Liver (tissue), 9 donors: Measurements from ENCODE around the gene PGM5. TPM values are rescaled to one million over a fixed set of nuclear protein-coding genes. Genes with fewer than 3 reads are reported as not detected.

Source experiments
- DNase-seq: peaks from one replicate; pipeline ENCODE4 v3.0.0-alpha.2; 2017; ENCODE audit warnings: low spot score
- H3K27ac ChIP-seq, 2 donors: one replicate each; pipeline ENCODE4 v1.7.0; 2013; ENCODE audit warnings: inconsistent platforms in 2 of 2, low read length in 2 of 2, control low read depth in 1 of 2, low read depth in 1 of 2, mild to moderate bottlenecking in 1 of 2
- H3K27me3 ChIP-seq, 4 donors: one replicate each; pipeline versions ENCODE4 v1.6.1 to v1.7.0; 2013; ENCODE audit warnings: low read length in 3 of 4, inconsistent platforms in 1 of 4, mild to moderate bottlenecking in 1 of 4, moderate library complexity in 1 of 4; ENCODE audit not compliant: control insufficient read depth in 4 of 4, insufficient read depth in 4 of 4
- H3K36me3 ChIP-seq, 4 donors: one replicate each; pipeline versions ENCODE4 v1.6.1 to v1.7.0; 2013; ENCODE audit warnings: low read length in 3 of 4, mild to moderate bottlenecking in 3 of 4, low read depth in 1 of 4, moderate library complexity in 1 of 4; ENCODE audit not compliant: control insufficient read depth in 4 of 4, insufficient read depth in 3 of 4
- H3K4me1 ChIP-seq, 4 donors: one replicate each; pipeline versions ENCODE4 v1.6.1 to v1.7.0; 2013; ENCODE audit warnings: low read length in 3 of 4, mild to moderate bottlenecking in 3 of 4, moderate library complexity in 1 of 4; ENCODE audit not compliant: control insufficient read depth in 4 of 4, insufficient read depth in 4 of 4
- H3K4me3 ChIP-seq, 3 donors: one replicate each; pipeline versions ENCODE4 v1.6.1 to v1.7.0; 2013; ENCODE audit warnings: low read length in 3 of 3, control low read depth in 1 of 3, low read depth in 1 of 3, mild to moderate bottlenecking in 1 of 3
- H3K9ac ChIP-seq, 2 donors: one replicate each; pipeline ENCODE4 v1.7.0; 2013; ENCODE audit warnings: low read length in 2 of 2, mild to moderate bottlenecking in 2 of 2, moderate library complexity in 2 of 2, control low read depth in 1 of 2, low read depth in 1 of 2
- H3K9me3 ChIP-seq, 4 donors: one replicate each; pipeline versions ENCODE4 v1.6.1 to v1.7.0; 2013; ENCODE audit warnings: low read length in 3 of 4; ENCODE audit not compliant: control insufficient read depth in 4 of 4
- EGR1 ChIP-seq, 2 donors: IDR thresholded peaks; 2 replicates each; pipeline ENCODE4 v1.6.1; 2016 to 2018; ENCODE audit warnings: antibody characterized with exemption in 2 of 2, low read depth in 2 of 2
- GABPA ChIP-seq, 2 donors: IDR thresholded peaks in 1 of 2; conservative IDR thresholded peaks in 1 of 2; 2 replicates each; pipeline ENCODE4 v1.6.1; 2016; ENCODE audit warnings: antibody characterized with exemption in 2 of 2, mild to moderate bottlenecking in 1 of 2, moderate library complexity in 1 of 2
- HNF4A ChIP-seq, 2 donors: conservative IDR thresholded peaks; 2 replicates each; pipeline ENCODE4 v1.6.1; 2016; ENCODE audit warnings: antibody characterized with exemption in 2 of 2, mild to moderate bottlenecking in 2 of 2
- HNF4G ChIP-seq: IDR thresholded peaks from 2 replicates; pipeline ENCODE4 v1.6.1; 2016; ENCODE audit warnings: antibody characterized with exemption
- JUND ChIP-seq, 2 donors: IDR thresholded peaks; 2 replicates each; pipeline ENCODE4 v1.6.1; 2016; ENCODE audit warnings: antibody characterized with exemption in 2 of 2
- MAX ChIP-seq: IDR thresholded peaks from 2 replicates; pipeline ENCODE4 v1.6.1; 2016; ENCODE audit warnings: antibody characterized with exemption
- NR2F2 ChIP-seq: IDR thresholded peaks from 2 replicates; pipeline ENCODE4 v1.6.1; 2016; ENCODE audit warnings: antibody characterized with exemption
- RAD21 ChIP-seq, 2 donors: IDR thresholded peaks; 2 replicates each; pipeline ENCODE4 v1.6.1; 2016; ENCODE audit warnings: antibody characterized with exemption in 2 of 2, mild to moderate bottlenecking in 2 of 2
- SP1 ChIP-seq: IDR thresholded peaks from 2 replicates; pipeline ENCODE4 v1.6.1; 2018; ENCODE audit warnings: antibody characterized with exemption, mild to moderate bottlenecking
- TAF1 ChIP-seq: conservative IDR thresholded peaks from 2 replicates; pipeline ENCODE4 v1.6.1; 2016; ENCODE audit warnings: antibody characterized with exemption, mild to moderate bottlenecking
- YY1 ChIP-seq: IDR thresholded peaks from 2 replicates; pipeline ENCODE4 v1.6.1; 2016; ENCODE audit warnings: antibody characterized with exemption, mild to moderate bottlenecking
- WGBS: extraction: QIAGEN DNeasy Blood & Tissue Kit; methylation state at CpG from one replicate; pipeline ENCODE4 v1.1.7; 2013; 5-methylcytosine and 5-hydroxymethylcytosine counted together
- polyA plus RNA-seq, 2 donors: library from polyadenylated mRNA; stranded (reverse) in 1 of 2; unstranded in 1 of 2; fragments of 200-250 nt in 1 of 2; fragments of >200 nt in 1 of 2; fragmentation: Nextera tagmentation in 1 of 2; extraction: Ambion mirVana in 1 of 2; gene quantifications; one replicate each; pipeline versions ENCODE4 v1.2.1 to v1.2.3, GENCODE V29; 2013 to 2015
- total RNA-seq, 2 donors: library from RNA; depleted of rRNA; stranded (reverse); fragments of >200 nt; gene quantifications; one replicate each; pipeline ENCODE4 v1.2.3, GENCODE V29; 2014
- TF ChIP-seq, protein P1 (sequence below): IDR thresholded peaks from 2 replicates; pipeline ENCODE4 v1.6.1; 2016; ENCODE audit warnings: antibody characterized with exemption
- TF ChIP-seq, protein P2 (sequence below): IDR thresholded peaks from 2 replicates; pipeline ENCODE4 v1.6.1; 2016; ENCODE audit warnings: antibody characterized with exemption, mild to moderate bottlenecking
- TF ChIP-seq, protein P3 (sequence below): fragments of 150-350 bp; IDR thresholded peaks from 2 replicates; pipeline ENCODE4 v1.5.1; 2017; ENCODE audit warnings: improper control_type of control experiment, low read depth, low read length; ENCODE audit not compliant: missing input control
- donor health status: healthy.
- donor health status: healthy.
- donor health status: healthy.
- donor health status: healthy.
- donor health status: healthy.

Gene PGM5
- total and polyA plus RNA-seq, 4 donors: 0.63 to 8.5 (median 2.2) TPM

- no peak overlapping the region for H3K27ac ChIP-seq
- WGBS: 84% methylated on average over 7 of the region's 7 CpGs
These were observed 221.6 kb downstream of the PGM5 start for GRCh38 chr9:68577774-68578591.

More at GRCh38 chr9:68577774-68578591, 221.6 kb downstream of the PGM5 start:
- H3K27me3 ChIP-seq: peaks cover 0 to 3% (median 0%) of the 10 kb centered on the region in 4 donors
- no peak for DNase-seq
- no peaks in the 10 kb centered on the region for H3K9me3 ChIP-seq
- TF ChIP-seq, protein P1, sequence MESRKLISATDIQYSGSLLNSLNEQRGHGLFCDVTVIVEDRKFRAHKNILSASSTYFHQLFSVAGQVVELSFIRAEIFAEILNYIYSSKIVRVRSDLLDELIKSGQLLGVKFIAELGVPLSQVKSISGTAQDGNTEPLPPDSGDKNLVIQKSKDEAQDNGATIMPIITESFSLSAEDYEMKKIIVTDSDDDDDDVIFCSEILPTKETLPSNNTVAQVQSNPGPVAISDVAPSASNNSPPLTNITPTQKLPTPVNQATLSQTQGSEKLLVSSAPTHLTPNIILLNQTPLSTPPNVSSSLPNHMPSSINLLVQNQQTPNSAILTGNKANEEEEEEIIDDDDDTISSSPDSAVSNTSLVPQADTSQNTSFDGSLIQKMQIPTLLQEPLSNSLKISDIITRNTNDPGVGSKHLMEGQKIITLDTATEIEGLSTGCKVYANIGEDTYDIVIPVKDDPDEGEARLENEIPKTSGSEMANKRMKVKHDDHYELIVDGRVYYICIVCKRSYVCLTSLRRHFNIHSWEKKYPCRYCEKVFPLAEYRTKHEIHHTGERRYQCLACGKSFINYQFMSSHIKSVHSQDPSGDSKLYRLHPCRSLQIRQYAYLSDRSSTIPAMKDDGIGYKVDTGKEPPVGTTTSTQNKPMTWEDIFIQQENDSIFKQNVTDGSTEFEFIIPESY: no peak
- no peak for TF ChIP-seq NR2F2
- TF ChIP-seq RAD21 (IDR thresholded peaks at IDR 0.05): no peak
- no peak for TF ChIP-seq TAF1
- no peak for TF ChIP-seq JUND (IDR thresholded peaks at IDR 0.05)
- no peak for TF ChIP-seq MAX
- TF ChIP-seq YY1: no peak
- TF ChIP-seq SP1: no peak
- TF ChIP-seq, protein P2, sequence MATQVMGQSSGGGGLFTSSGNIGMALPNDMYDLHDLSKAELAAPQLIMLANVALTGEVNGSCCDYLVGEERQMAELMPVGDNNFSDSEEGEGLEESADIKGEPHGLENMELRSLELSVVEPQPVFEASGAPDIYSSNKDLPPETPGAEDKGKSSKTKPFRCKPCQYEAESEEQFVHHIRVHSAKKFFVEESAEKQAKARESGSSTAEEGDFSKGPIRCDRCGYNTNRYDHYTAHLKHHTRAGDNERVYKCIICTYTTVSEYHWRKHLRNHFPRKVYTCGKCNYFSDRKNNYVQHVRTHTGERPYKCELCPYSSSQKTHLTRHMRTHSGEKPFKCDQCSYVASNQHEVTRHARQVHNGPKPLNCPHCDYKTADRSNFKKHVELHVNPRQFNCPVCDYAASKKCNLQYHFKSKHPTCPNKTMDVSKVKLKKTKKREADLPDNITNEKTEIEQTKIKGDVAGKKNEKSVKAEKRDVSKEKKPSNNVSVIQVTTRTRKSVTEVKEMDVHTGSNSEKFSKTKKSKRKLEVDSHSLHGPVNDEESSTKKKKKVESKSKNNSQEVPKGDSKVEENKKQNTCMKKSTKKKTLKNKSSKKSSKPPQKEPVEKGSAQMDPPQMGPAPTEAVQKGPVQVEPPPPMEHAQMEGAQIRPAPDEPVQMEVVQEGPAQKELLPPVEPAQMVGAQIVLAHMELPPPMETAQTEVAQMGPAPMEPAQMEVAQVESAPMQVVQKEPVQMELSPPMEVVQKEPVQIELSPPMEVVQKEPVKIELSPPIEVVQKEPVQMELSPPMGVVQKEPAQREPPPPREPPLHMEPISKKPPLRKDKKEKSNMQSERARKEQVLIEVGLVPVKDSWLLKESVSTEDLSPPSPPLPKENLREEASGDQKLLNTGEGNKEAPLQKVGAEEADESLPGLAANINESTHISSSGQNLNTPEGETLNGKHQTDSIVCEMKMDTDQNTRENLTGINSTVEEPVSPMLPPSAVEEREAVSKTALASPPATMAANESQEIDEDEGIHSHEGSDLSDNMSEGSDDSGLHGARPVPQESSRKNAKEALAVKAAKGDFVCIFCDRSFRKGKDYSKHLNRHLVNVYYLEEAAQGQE: no peak
- TF ChIP-seq HNF4G: no peak
- TF ChIP-seq EGR1 (IDR thresholded peaks at IDR 0.05; ENCODE audit: low read depth in 2 of 2): no peak
- TF ChIP-seq, protein P3, sequence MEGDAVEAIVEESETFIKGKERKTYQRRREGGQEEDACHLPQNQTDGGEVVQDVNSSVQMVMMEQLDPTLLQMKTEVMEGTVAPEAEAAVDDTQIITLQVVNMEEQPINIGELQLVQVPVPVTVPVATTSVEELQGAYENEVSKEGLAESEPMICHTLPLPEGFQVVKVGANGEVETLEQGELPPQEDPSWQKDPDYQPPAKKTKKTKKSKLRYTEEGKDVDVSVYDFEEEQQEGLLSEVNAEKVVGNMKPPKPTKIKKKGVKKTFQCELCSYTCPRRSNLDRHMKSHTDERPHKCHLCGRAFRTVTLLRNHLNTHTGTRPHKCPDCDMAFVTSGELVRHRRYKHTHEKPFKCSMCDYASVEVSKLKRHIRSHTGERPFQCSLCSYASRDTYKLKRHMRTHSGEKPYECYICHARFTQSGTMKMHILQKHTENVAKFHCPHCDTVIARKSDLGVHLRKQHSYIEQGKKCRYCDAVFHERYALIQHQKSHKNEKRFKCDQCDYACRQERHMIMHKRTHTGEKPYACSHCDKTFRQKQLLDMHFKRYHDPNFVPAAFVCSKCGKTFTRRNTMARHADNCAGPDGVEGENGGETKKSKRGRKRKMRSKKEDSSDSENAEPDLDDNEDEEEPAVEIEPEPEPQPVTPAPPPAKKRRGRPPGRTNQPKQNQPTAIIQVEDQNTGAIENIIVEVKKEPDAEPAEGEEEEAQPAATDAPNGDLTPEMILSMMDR: no peak
- TF ChIP-seq GABPA (IDR thresholded peaks at IDR 0.05 in 1 of 2, conservative IDR thresholded peaks at IDR 0.05 in 1 of 2): no peak
- no peak for TF ChIP-seq HNF4A (conservative IDR thresholded peaks at IDR 0.05)
- no peaks in the 10 kb centered on the region for H3K4me1 ChIP-seq
- H3K9ac ChIP-seq: no peak overlapping the region
- H3K36me3 ChIP-seq: no peaks in the 10 kb centered on the region
- no peak overlapping the region for H3K4me3 ChIP-seq

Other genes with a start within 250 kb of the PGM5 start
- 10 to 100 TPM; 16.7 to 35.3 TPM for gene ZNG1C, start 114.6 kb upstream of the PGM5 start, total RNA-seq
- gene ZNG1C, start 114.6 kb upstream of the PGM5 start, polyA plus RNA-seq: 10 to 100 TPM; 20.3 to 63.3 TPM
- under 1 TPM in 1 of 2 donors, not detected in 1; 0.08 TPM for gene FOXD4L3, start 53.7 kb upstream of the PGM5 start, total RNA-seq
- not detected for gene FOXD4L3, start 53.7 kb upstream of the PGM5 start, polyA plus RNA-seq
- gene TMEM252, start 184.3 kb downstream of the PGM5 start, total RNA-seq: under 1 TPM in 1 of 2 donors, not detected in 1; 0.17 TPM
- gene TMEM252, start 184.3 kb downstream of the PGM5 start, polyA plus RNA-seq: not detected